Keratinocyte (primary cell): ENCODE data around the gene TASOR. TPM values are rescaled to one million over a fixed set of nuclear protein-coding genes. Genes with fewer than 3 reads are reported as not detected.

Experiments used
- DNase-seq: peaks from one replicate; pipeline ENCODE4 v3.0.0-alpha.2; 2011; ENCODE audit warnings: low read depth, missing footprints, low spot score
- FAIRE-seq: peaks from 2 replicates; lab custom pipeline; 2011; peaks lifted over from hg19 to GRCh38; lab: Jason Lieb, UNC
- H2AFZ ChIP-seq: 2 replicates; pipeline ENCODE4 v1.6.0; 2012; ENCODE audit warnings: low read length, control low read depth, inconsistent platforms; ENCODE audit not compliant: control insufficient read depth
- H3K27ac ChIP-seq: 2 replicates; pipeline ENCODE4 v1.5.1; 2011; ENCODE audit warnings: low read length; ENCODE audit not compliant: control insufficient read depth, insufficient read depth
- H3K27me3 ChIP-seq: 3 replicates; pipeline ENCODE4 v1.6.0; 2011; ENCODE audit warnings: low read length; ENCODE audit not compliant: control insufficient read depth, insufficient read depth; ENCODE audit errors: extremely low read depth
- H3K36me3 ChIP-seq, 2 experiments: 2 replicates in 1 of 2; 3 replicates in 1 of 2; pipeline ENCODE4 v1.5.1; 2011; ENCODE audit warnings: low read length in 2 of 2, mild to moderate bottlenecking in 1 of 2; ENCODE audit not compliant: control insufficient read depth in 2 of 2, insufficient read depth in 2 of 2; ENCODE audit errors: extremely low read depth in 1 of 2
- H3K4me1 ChIP-seq: 3 replicates; pipeline ENCODE4 v1.5.1; 2011; ENCODE audit warnings: low read length; ENCODE audit not compliant: control insufficient read depth, insufficient read depth; ENCODE audit errors: extremely low read depth
- H3K4me2 ChIP-seq: 3 replicates; pipeline ENCODE4 v1.6.0; 2011; ENCODE audit warnings: low read depth, low read length; ENCODE audit not compliant: control insufficient read depth, insufficient read depth; ENCODE audit errors: extremely low read depth
- H3K4me3 ChIP-seq, 3 experiments: fragments of 200-600 bp in 1 of 3; sonication (generic) in 1 of 3; 2 replicates in 2 of 3; 3 replicates in 1 of 3; pipeline ENCODE4 v1.5.1; 2011 to 2016; ENCODE audit warnings: low read length in 3 of 3, mild to moderate bottlenecking in 3 of 3, control low read depth in 2 of 3, inconsistent platforms in 1 of 3, low read depth in 1 of 3, mixed read lengths in 1 of 3, mixed run types in 1 of 3, moderate library complexity in 1 of 3; ENCODE audit not compliant: control insufficient read depth in 2 of 3, insufficient read depth in 2 of 3; ENCODE audit errors: extremely low read depth in 1 of 3
- H3K79me2 ChIP-seq: 2 replicates; pipeline ENCODE4 v1.6.0; 2012; ENCODE audit warnings: low read length; ENCODE audit not compliant: control insufficient read depth, insufficient read depth
- H3K9ac ChIP-seq: 3 replicates; pipeline ENCODE4 v1.6.0; 2011; ENCODE audit warnings: low read length; ENCODE audit not compliant: control insufficient read depth, insufficient read depth; ENCODE audit errors: extremely low read depth
- H3K9me1 ChIP-seq: 3 replicates; pipeline ENCODE4 v1.6.0; 2011; ENCODE audit warnings: low read length; ENCODE audit not compliant: control insufficient read depth, insufficient read depth; ENCODE audit errors: extremely low read depth
- H3K9me3 ChIP-seq: 2 replicates; pipeline ENCODE4 v1.5.1; 2012; ENCODE audit warnings: low read depth, low read length; ENCODE audit not compliant: control insufficient read depth
- H4K20me1 ChIP-seq: 3 replicates; pipeline ENCODE4 v1.6.0; 2011; ENCODE audit warnings: low read length; ENCODE audit not compliant: control insufficient read depth, insufficient read depth; ENCODE audit errors: extremely low read depth
- EZH2 ChIP-seq: IDR thresholded peaks from one replicate; pipeline ENCODE4 v1.6.1; 2012; ENCODE audit warnings: inconsistent platforms, mild to moderate bottlenecking, low read length, moderate library complexity
- dilution Hi-C: fragments of 300-500 bp; cut with MboI; formaldehyde crosslinking; loops from one replicate; pipeline ENCODE4 v1.7.0; 2020; ENCODE audit warnings: low sequenced_read_pairs; ENCODE audit not compliant: extremely low pct_ligation_motif_present
- polyA plus RNA-seq, 5 experiments: library from polyadenylated mRNA; depleted of rRNA in 3 of 5; stranded (reverse) in 3 of 5; stranded (forward) in 1 of 5; unstranded in 1 of 5; fragments of >200 nt; gene quantifications; 1 replicate in 1 of 5; 2 replicates in 3 of 5; 3 replicates in 1 of 5; pipeline versions ENCODE4 v1.2.1 to v1.2.3, GENCODE V29; 2011 to 2012; ENCODE audit warnings: missing spikeins in 2 of 5, low read depth in 1 of 5, low replicate concordance in 1 of 5
- TF ChIP-seq, protein P1 (sequence below), 3 experiments: IDR thresholded peaks in 1 of 3; conservative IDR thresholded peaks in 1 of 3; optimal IDR thresholded peaks in 1 of 3; 2 replicates in 2 of 3; 3 replicates in 1 of 3; pipeline versions ENCODE3 to v1.5.1; 2011; ENCODE audit warnings: low read length in 3 of 3, mild to moderate bottlenecking in 3 of 3, moderate library complexity in 2 of 3, control low read depth in 1 of 3, inconsistent platforms in 1 of 3; ENCODE audit not compliant: insufficient read depth in 2 of 3; ENCODE audit errors: extremely low read depth in 1 of 3

The TASOR gene
- polyA plus RNA-seq, 1 donor (not counting 4 experiments of a cell fraction or from before 2014, with no cell fraction given): 38.6 TPM

DNA sequence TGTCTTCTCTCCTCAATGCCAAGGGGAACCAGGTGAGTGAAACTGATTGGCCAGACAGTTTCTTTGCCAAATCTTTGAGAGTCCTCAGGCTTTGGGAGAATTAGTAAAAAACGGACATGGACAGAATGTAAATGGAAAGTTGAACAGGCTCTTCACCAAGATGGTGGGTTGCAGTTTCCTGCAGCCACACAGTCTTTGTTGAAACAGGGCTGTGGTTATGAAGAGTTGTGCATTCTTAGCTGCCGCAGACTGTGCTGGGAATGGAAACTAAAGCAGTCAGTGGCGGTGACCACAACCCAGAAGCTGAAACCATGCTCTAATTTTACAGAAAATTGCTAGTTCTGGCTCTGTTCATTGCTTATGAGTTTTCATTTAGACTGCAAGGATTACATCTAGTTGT, 42.1 kb upstream of the TASOR start:
- no peaks in the 10 kb centered on the region for H3K9me1 ChIP-seq
- H3K27me3 ChIP-seq: no peaks in the 10 kb centered on the region
- no peaks in the 10 kb centered on the region for H3K79me2 ChIP-seq
- H3K36me3 ChIP-seq: peaks cover 8 to 18% of the 10 kb centered on the region in 2 experiments
- dilution Hi-C loops: no loop called here
- H3K27ac ChIP-seq: no peak overlapping the region
- H3K4me1 ChIP-seq: no peaks in the 10 kb centered on the region
- no peak for DNase-seq
- no peaks in the 10 kb centered on the region for H3K9me3 ChIP-seq
- no peak for TF ChIP-seq EZH2
- TF ChIP-seq, protein P1, sequence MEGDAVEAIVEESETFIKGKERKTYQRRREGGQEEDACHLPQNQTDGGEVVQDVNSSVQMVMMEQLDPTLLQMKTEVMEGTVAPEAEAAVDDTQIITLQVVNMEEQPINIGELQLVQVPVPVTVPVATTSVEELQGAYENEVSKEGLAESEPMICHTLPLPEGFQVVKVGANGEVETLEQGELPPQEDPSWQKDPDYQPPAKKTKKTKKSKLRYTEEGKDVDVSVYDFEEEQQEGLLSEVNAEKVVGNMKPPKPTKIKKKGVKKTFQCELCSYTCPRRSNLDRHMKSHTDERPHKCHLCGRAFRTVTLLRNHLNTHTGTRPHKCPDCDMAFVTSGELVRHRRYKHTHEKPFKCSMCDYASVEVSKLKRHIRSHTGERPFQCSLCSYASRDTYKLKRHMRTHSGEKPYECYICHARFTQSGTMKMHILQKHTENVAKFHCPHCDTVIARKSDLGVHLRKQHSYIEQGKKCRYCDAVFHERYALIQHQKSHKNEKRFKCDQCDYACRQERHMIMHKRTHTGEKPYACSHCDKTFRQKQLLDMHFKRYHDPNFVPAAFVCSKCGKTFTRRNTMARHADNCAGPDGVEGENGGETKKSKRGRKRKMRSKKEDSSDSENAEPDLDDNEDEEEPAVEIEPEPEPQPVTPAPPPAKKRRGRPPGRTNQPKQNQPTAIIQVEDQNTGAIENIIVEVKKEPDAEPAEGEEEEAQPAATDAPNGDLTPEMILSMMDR (optimal IDR thresholded peaks at IDR 0.05 in 1 of 3, IDR thresholded peaks at IDR 0.05 in 1 of 3, conservative IDR thresholded peaks at IDR 0.05 in 1 of 3; ENCODE audit: extremely low read depth in 1 of 3, insufficient read depth in 2 of 3, low read length in 3 of 3): no peak
- H2AFZ ChIP-seq: no peak overlapping the region
- H4K20me1 ChIP-seq: no peaks in the 10 kb centered on the region
- no peak overlapping the region for H3K4me3 ChIP-seq
- no peak overlapping the region for H3K9ac ChIP-seq
- no peak for FAIRE-seq
- H3K4me2 ChIP-seq: no peak overlapping the region

DNA sequence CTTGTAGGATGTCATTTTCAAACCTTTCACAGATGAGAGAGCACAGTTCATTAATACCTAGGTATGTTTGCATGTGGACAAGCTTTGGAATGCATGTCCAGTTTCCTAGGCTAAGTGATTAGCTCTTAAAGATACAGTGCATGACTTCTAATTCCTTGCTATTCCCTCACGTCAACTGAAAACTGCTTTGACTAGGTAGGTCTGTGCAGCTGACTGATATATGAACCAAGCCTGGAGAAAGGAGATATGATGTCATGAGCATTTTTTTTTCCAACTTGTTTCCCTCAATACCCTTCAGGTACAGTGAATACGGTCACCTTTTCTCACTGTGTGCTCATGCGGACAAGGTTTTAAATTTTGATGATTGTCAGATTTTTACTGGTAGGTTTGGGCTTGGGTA, 41.6 kb upstream of the TASOR start:
- Histone ChIP-seq H3K4me2 (no peak overlapping the region), H3K9ac (no peak overlapping the region), H3K36me3 (peaks cover 8 to 16% of the 10 kb centered on the region in 2 experiments), H3K4me1 (no peaks in the 10 kb centered on the region), H3K27me3 (no peaks in the 10 kb centered on the region), H2AFZ (no peak overlapping the region), H4K20me1 (no peaks in the 10 kb centered on the region), H3K9me3 (no peaks in the 10 kb centered on the region), H3K27ac (no peak overlapping the region), H3K79me2 (no peaks in the 10 kb centered on the region), H3K4me3 (no peak overlapping the region), H3K9me1 (no peaks in the 10 kb centered on the region)
- no peak for TF ChIP-seq EZH2
- TF ChIP-seq, protein P1 (optimal IDR thresholded peaks at IDR 0.05 in 1 of 3, IDR thresholded peaks at IDR 0.05 in 1 of 3, conservative IDR thresholded peaks at IDR 0.05 in 1 of 3; ENCODE audit: extremely low read depth in 1 of 3, insufficient read depth in 2 of 3, low read length in 3 of 3): no peak
- DNase-seq: no peak
- dilution Hi-C loops: loop anchor here (25.0 kb wide), 1 partner anchor 263 kb away; no protein-coding TSS in a partner anchor
- FAIRE-seq: no peak
